AG08396 (cell line): ENCODE measurements around the gene TMEM108.
A peak's percentile ranks its signal among the peaks of the same experiment; 100 is the strongest.

Experiments
- DNase-seq: peaks from one replicate; pipeline ENCODE4 v3.0.0; 2012; ENCODE audit warnings: low spot score, mixed read lengths

The TMEM108 gene

DNA sequence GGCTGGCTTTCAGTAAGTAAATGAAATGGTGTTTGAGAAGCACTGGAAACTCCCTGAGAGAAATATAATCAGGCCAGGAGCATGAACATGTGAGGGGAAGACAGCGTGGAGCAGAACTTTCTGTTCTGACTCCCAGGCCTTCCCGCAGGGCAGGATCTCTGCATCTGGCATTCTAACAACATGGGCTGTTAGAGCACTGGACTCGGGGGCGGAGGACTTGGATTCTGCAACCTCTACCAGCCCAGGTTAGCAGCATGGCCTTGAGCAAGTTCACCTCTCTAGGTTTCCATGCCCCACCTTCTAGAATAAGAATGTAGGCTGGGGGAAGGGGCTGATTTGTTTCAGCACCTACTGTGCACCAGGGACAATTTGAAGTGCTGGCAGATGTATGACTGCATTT lies 349.1 kb downstream of the TMEM108 start:
- DNase-seq: no peak

DNA sequence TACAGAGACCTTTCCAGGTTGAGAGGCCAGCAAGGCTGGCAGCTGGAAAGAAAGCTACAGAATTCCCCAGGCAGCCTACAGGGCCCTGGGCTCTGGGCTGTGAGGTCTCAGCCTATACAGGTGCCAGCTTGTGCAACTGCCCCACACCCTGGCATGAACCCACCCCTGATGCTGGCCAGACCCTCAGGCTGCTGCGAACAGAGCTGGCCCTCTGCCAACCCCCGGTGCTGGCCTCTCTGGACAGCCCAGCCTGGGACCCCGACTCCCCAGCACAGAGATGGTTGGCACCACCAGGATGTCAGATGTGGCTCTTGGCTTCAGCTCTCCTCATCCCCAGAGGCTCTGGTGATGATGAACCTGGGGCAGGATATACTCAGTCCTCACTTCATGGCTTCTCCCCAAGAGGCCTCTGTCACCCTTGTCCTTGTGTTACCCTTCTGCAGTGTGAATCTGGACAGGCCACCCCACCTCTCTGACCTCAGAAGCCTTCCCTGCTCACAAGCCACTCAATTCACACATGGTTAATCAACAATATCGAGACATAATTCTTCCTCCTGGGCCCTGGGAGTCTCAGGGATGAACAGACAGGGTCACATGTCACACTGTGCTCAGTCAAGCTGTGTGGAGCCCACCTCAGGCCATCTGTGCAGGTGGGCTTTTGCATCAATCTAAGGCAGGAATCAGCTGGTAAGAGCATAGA lies 350.7 kb downstream of the TMEM108 start:
- DNase-seq: no peak

DNA sequence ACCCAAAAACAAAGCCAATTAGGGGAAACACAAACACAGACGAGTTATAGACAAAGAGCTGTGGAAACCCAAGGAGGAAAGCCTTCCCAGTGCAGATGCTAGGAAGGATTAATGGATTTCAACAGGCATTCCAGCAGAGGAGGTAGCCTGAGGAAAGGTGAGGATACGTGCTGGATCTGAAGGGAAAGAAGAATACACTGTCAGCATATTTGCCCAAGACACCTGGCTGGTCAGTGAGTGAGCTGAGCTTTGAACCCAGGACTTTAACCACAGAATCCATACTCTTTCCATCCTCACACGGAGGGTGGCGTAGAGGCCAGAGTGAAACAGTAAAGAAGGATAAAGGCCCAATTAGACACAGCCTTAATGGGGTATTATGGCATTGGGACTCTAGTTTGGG lies 352.5 kb downstream of the TMEM108 start:
- DNase-seq: no peak

GRCh38 chr3:133393204-133393603 lies 355.0 kb downstream of the TMEM108 start:
- no peak for DNase-seq

DNA sequence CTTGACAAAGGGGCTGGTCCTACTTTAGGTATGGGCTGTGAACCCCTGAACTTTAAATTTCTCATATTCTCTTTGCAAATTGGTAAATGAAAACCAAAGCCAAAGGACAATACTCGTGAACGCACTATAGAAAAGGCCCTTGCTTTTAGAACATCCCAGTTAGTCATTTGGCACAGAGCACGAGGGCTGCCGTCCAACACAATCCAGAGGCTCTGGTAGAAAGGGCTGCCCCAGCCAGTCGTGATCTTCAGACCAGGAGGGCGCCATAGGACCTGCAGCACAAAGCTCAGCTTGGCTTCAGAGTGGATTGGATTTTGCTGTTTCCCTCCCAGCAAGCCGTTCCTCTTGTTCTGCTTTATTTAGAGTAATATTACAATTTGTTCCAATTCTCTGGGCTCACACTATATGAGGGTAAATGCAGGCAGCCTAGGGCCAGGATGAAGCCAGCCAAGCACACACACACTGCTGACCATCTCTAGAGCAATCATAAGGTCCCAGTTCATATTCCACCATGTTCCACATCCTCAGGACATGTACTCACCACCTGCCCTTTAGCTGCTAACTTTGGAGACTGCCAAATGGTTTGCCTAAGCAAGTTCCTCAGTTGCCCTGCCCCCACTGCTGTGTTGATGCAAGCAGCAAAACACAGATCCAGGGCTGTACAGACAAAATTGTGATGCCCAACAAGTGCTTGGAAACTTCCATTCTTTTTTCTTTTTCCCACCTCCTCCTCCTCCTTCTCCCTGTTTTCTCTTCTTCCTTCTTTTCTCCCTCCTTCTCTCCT lies 355.7 kb downstream of the TMEM108 start:
- no peak for DNase-seq

- no peak for DNase-seq
Observed at GRCh38 chr3:133394561-133395311, 356.5 kb downstream of the TMEM108 start.

DNA sequence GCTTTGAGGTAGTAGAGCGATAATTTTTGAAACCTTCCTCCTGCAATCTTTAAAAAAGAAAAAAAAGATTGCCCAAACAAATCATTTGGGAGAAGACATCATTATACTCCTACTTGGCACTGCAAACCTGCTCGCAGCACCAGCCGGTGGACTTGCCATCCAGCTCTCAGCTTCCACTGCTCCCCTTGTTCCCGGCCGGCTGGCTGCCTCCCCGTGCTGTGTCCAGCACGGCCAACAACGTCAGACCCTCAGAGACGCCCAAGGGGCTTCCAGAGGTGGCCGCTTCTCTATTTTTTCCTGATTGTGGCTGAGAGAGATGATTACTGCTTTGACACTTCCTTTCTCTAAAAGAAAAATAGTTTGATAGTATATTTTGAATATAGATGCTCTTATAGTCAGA lies 358.7 kb downstream of the TMEM108 start:
- DNase-seq: no peak

DNA sequence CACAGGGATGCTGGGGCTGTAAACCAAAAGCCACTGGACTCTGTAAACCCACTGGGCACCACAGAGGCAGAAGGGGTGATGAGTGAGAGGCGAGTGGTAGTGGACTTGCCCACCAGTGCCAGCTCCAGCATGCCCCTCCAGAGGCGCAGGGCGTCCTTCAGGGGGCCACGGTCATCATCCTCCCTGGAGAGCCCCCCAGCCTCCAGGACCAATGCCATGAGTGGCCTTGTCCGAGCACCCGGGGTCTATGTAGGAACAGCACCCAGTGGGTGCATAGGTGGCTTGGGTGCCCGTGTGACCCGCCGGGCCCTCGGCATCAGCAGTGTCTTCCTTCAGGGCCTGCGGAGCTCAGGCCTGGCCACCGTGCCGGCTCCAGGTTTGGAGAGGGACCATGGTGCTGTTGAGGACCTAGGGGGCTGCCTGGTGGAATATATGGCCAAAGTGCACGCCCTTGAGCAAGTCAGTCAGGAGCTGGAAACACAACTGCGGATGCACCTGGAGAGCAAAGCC lies 361.9 kb downstream of the TMEM108 start, which contains the start of gene BFSP2:
Gene BFSP2 (plus strand): TSS at position 51 of the 510 bp plus-strand sequence. CDS start 28 bp downstream, at position 79.
- DNase-seq: no peak

DNA sequence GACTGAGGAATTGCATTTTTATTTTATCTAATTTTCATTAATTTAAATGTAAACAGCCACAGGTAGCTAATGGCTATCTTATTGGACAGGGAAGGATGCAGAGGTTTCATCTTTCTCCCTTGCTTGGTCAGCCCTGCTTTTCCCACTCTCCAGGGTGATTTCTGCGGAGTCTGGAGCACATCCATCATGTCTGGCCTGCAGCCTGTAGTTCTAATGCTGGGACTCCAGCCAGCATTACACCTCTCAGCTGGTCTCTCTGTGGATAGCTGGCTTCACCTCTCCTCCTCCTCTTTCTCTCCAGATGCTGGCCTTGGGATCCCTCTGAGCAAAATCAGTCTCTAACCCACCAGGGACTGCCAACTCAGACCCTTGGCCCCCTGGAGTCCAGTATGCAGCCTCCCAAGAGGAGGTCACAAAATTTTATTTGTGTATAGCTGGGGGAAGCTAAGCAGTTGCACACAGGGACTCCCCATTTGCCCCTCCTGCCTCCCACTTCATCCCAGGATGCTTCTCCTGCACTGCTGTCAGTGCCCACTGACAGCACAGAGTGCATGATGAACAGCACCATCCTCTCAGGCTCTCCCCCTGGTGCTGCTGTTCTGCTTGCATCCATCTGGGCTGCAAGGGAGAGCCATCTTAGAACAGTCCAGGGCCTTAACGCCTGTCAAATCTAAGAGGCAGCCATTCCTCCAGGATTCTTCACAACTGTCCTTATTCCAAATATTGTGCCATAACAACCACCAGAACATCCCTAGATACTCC lies 363.4 kb downstream of the TMEM108 start:
- DNase-seq: no peak

- DNase-seq: no peak
Observed at GRCh38 chr3:133404920-133405319, 366.7 kb downstream of the TMEM108 start.

- DNase-seq: no peak
Observed at GRCh38 chr3:133408366-133408765, 370.2 kb downstream of the TMEM108 start.

- peak; percentile 57 for DNase-seq
Observed at GRCh38 chr3:133408961-133409360, 370.8 kb downstream of the TMEM108 start.

- DNase-seq: no peak
Observed at GRCh38 chr3:133410191-133410892, 372.2 kb downstream of the TMEM108 start.

GRCh38 chr3:133412183-133413132 lies 374.3 kb downstream of the TMEM108 start:
- peak; percentile 40 for DNase-seq

GRCh38 chr3:133413161-133414020 lies 375.2 kb downstream of the TMEM108 start:
- DNase-seq: peak; percentile 27

GRCh38 chr3:133414021-133414392 lies 375.8 kb downstream of the TMEM108 start:
- no peak for DNase-seq

DNA sequence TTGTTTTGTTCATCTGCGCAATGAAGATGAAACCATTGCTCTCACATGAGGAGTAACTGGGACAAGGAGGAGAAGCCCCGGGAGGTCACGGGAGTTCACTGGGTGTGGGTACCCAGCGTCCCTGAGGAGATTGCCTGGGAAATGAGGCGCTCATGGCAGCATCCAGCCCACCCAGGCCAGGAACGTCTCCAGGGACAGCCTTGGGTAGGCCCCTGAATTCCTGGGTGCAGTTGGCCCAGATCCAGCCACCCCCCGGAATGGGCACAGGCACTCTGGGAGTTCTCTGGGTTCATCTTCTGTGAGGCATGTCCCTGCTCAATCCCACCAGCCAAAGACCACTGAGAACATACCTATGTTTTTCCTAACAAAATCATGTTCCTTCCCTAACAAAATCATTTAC lies 380.2 kb downstream of the TMEM108 start:
- DNase-seq: no peak

DNA sequence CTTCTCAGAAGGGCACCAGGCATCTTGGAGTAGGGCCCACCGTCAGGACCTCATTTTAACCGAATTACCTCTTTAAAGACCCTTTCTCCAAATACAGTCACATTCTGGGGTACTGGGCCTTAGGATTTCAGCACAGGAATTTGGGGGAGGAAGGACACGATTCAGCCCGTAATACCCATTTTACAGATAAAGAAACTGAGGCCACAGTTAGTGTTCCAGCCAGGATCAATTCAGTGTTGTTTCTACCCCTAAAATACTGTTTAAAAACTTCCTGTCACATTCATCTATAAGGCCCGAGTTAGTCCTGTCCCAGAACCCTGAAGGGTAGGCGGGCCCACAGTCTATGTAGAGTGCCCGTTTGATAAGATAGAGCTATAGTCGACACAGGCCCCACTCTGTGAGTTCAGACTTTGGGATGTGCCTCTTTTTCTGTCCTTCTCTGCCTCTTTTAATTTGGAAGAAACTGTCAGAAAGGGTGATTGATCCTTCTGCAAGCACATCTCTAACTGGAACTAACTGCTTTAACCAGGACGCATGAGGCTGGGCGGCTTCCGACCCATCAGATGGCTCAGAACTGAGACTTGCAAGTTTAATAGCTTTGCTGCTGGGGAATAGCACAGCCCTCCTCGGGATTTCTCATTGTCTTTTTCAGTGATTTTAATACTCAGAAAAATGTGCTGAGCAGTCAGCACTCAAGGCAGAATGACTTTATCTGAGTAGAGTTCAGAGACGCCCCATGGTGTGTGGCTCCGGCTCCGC lies 381.1 kb downstream of the TMEM108 start:
- DNase-seq: no peak
